ENCODE data around the gene SLC27A5.
A peak's percentile ranks its signal among the peaks of the same experiment; 100 is the strongest.

The SLC27A5 gene, protein sequence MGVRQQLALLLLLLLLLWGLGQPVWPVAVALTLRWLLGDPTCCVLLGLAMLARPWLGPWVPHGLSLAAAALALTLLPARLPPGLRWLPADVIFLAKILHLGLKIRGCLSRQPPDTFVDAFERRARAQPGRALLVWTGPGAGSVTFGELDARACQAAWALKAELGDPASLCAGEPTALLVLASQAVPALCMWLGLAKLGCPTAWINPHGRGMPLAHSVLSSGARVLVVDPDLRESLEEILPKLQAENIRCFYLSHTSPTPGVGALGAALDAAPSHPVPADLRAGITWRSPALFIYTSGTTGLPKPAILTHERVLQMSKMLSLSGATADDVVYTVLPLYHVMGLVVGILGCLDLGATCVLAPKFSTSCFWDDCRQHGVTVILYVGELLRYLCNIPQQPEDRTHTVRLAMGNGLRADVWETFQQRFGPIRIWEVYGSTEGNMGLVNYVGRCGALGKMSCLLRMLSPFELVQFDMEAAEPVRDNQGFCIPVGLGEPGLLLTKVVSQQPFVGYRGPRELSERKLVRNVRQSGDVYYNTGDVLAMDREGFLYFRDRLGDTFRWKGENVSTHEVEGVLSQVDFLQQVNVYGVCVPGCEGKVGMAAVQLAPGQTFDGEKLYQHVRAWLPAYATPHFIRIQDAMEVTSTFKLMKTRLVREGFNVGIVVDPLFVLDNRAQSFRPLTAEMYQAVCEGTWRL

DNA sequence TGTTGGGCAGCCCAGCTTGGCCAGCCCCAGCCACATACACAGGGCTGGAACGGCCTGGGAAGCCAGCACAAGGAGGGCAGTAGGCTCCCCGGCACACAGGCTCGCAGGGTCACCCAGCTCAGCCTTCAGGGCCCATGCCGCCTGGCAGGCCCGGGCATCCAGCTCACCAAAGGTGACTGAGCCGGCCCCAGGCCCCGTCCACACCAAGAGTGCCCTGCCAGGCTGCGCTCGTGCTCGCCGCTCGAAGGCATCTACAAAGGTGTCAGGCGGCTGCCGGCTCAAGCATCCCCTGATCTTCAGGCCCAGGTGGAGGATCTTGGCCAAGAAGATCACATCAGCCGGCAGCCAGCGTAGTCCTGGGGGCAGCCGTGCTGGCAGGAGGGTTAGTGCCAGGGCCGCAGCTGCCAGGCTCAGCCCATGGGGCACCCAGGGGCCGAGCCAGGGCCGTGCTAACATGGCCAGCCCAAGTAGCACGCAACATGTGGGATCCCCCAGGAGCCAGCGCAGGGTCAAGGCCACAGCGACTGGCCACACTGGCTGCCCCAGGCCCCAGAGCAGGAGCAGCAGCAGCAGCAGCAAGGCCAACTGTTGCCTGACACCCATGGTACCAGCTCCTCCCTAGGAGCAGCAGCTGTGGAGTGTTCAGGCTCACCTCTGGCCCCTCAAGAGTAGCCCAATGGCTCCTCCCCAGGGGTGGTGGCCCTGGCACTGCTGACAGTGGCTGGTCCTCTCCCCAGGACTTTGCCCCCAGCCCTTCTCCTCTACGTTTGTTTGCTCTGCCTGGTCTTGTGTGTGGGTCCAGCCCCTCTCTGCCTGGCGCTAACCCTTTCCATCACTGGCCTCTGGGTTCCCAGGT, at the start of gene SLC27A5:
Gene SLC27A5, minus strand, starts transcription at position 640 of the 856 bp plus-strand sequence. Its CDS starts 37 bp downstream, at position 603.
- DNase-seq: no peak

GRCh38 chr19:58560921-58561320, 49.1 kb upstream of the SLC27A5 start:
- DNase-seq: no peak

DNA sequence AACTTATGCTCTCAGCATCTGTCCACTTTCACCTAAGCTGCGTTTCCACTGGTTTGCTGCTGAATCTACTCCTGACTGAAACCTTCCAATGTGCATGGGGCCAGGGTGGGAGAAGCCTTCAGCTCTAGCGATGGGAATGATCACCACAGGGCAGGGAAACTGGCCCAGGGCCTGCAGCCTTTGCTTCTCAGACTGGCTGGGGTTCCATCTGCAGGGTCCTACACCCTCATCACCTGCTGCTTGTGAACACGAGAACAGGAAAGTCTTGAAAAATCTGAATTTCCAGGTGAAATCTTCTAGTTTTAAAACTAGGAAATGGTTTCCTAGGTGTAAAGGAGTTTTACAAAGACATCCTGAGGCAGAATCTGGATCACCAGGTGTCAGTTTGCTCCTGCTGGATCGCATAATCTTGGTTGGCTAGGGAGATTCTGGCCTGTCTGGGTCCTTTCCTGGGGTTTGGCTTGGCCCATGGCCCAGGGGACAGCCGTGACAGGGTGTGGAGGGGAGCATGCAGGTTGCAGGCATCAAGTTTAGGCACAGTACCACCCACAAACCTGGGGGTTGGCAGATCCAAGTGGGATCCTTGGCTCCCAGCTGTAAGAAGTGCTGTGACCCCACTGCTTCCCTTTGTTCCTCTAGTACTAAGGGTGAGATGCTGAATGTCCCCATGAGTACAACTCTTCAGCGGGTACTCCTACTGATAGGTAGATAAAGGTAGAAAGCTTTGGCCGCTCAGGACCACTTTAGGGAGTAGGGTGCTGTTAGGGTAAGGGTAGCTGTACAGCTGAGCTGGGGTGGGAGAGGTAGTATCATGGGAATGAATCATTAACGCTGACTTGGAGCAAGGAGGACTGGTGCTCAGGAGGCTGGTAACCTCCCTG, 48.5 kb upstream of the SLC27A5 start:
- DNase-seq: no peak

DNA sequence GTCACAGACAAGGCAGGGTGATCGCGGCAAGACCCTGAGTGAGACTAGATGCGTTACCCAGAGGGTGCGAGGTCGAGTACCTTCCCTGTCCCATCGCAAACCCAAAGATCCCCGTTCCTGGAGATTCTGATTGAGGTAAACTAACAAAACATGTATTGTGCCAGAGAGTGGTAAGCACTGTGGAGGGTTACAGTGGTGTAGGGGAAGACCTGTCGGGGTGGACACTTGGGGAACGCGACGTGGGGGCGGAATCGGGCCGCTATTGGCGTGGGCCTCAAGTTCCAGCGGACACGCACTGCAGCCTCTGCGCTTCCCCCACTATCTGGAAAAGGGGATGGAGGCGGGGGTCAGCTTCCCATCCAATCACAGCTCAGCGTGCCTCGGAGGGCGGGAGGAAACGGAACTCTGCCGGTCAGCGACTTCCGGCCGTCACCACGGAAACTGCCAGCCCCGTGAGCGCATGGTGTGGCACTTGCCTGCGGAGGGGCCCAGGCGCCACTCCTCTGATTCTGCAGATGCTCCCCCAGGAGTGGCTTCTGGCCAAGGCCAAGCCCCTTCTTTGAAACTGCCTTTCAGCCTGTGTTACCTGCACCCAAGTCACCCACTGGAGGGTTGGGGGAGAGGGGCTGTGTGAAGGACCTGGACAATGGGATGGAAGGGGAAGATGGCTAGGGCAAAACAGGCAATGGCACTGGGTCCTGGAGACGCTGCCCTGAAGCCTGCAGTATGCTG, 47.6 kb upstream of the SLC27A5 start:
- DNase-seq: peak; percentile 70 to 84

- DNase-seq: peak; percentile 99
Observed at GRCh38 chr19:58558623-58559274, 47.0 kb upstream of the SLC27A5 start.

DNA sequence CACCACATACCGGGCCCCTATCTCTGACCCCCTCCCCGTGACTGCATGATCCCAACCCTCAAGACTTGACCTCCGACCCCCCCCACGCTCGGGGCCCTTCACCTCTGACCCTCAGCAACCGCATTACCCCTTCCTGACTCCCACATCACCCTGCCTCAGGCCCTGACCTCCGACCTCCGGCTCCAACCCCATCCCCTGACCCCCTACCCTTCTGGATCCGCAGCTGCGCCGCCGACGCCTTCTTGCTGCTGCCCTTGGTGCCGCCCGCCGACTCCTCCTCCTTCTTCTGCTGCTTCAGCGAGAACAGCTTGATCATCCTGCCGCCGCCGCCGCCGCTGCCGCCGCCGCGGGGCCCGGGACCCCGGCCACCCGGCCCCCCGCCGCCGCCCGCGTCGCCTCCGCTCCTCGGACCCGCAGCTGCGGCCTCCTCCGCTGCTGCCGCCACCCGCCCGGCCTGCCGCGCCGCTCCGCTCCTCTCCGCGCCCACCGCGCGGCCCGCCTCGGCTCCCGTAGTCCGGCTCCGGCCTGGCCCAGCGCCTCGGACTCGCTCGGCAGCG, 46.4 kb upstream of the SLC27A5 start, which contains the start of gene UBE2M:
Gene UBE2M, minus strand, starts transcription at position 546 of the 557 bp plus-strand sequence. Its CDS starts 230 bp downstream, at position 316.
- DNase-seq: peak; percentile 65 to 67

- DNase-seq: no peak
Observed at GRCh38 chr19:58557221-58558065, 45.7 kb upstream of the SLC27A5 start.

DNA sequence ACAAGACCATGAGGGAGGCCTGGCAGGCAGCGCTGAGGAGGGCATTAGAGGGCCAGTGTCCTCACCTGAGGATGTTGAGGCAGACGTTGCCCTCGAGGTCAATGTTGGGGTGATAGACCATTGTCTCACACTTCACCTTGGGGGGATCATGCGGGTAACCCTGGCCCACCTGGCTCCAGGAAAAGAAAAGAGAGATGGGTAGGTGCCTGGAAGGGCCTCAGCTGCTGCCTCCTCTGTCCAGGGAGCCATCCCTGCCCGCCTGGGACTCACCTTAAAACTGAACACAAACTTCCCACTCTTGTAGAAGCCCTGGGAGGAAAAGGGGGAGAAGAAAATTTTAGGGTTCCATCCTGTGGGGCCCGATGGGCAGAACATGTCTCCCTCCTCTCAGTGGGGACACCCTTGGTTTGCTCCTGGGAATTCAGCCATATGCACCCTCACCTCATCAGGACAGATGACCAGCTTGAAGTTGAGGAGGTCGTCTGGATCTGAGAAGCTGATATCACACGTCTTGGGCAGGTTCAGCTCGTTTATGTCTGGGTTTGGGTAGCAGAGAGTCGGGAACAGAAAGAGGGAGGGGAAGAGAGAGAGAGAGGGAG, 44.9 kb upstream of the SLC27A5 start:
- no peak for DNase-seq

- DNase-seq: no peak
Observed at GRCh38 chr19:58555920-58556621, 44.3 kb upstream of the SLC27A5 start.

GRCh38 chr19:58555369-58555885, 43.6 kb upstream of the SLC27A5 start:
- no peak for DNase-seq

DNA sequence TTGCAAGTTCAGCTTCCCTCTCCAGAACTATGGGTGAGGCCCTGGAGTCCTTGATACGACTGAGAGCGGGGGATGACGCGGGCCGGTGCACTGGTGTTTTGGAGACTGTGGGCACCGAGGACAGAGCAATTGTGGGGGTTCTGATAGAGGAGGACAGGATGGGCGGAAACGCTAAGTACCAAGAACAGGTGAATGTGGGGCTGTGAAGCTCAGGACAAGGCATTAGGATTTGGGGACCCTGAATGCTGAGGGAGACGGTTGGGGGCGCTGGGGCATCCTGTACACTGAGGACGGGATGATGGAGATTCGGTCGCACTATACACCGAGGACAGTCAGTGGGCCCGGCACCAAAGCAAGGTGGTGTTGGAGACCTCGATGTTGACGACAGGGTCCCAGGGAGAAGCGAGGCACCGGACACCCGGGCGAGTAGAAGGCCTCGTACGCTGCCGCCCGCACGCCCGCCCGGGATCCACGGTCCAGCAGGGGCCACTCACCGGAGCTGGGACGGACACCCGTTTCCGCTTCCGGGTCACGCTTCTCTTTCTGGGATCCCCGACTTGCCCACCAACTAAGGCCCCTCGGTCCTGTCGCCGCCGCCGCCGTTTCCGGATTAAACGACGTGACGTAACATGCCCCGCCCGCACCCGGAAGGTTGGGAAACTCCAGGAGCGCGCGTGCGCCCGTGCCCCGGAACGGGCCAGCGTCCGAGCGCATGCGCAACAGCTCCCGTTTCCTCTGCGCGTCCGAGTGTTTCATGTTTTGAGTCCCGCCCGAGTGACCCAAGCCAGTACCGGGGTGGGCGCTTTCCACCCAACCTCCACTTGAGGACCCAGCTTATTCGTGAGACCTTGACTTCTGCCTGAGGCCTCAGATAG, 42.9 kb upstream of the SLC27A5 start, which contains the start of gene CHMP2A:
Gene CHMP2A, minus strand, starts transcription at position 612 of the 875 bp plus-strand sequence. CDS start 893 bp downstream, outside the sequence.
- DNase-seq: peak; percentile 98

DNA sequence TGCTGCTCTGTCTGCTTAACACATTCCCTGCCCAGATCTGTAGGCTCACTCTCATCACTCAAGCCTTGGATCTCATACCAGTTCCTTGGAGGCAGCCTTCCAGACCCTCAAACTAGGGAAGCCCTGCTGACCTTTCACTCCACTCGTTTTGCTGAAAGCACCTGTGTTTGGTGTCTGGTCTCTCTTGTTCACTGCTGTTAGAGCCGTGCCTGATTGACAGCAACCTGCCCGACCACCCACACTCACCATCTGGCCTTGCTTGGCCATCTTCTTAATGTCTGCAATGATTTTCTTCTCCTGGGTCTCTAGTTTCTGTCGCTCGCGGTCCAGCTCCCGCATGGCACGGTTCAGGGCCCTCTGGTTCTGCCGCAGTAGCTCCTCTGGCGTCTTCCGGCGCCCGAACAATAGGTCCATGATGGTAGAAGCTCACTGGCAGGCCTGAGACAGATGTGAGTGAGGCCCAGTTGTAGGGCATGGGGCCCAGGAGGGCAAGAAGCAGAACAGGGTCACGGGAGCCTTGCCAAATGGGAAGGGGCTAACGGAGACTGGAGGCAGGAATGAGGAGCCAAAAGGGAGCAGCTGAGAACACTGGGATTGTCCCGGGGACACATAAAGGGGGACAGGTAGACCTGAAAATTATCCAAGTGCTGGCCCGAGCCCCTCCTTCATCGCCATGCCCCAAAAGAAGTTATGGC, 42.2 kb upstream of the SLC27A5 start:
- DNase-seq: no peak

DNA sequence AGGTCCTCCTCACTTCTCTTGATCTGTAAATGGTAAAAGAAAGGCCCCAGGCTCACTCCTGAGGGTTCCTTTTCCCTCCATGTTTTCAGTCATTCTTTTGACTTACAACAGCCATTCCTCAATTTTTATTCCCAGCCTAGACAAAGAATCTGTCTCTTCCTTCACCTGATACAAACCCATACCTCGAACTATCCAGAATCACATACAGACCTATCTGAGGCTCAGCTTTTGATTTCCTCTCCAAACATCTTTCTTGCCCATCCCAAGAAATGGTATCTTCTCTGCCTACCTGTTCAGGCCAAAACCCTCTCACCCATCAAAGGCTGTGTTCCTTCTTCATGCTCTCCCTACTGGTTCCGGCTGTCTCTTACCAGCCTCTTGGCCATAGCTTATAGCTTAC, 40.9 kb upstream of the SLC27A5 start:
- DNase-seq: no peak

GRCh38 chr19:58551577-58552471, 40.0 kb upstream of the SLC27A5 start:
- no peak for DNase-seq

GRCh38 chr19:58551123-58551497, 39.3 kb upstream of the SLC27A5 start:
- DNase-seq: no peak

Data from CD4-positive, alpha-beta T cell treated with Interleukin-4 for 1 hour (primary cell).